ENCODE measurements around the gene GALNT14. TPM values are rescaled to one million over a fixed set of nuclear protein-coding genes. Genes with fewer than 3 reads are reported as not detected.

Gene GALNT14
- total and polyA plus RNA-seq, 2 of the 13 experiments (the other 11 are each of a cell fraction or from before 2014, with no cell fraction given), result not detected

DNA sequence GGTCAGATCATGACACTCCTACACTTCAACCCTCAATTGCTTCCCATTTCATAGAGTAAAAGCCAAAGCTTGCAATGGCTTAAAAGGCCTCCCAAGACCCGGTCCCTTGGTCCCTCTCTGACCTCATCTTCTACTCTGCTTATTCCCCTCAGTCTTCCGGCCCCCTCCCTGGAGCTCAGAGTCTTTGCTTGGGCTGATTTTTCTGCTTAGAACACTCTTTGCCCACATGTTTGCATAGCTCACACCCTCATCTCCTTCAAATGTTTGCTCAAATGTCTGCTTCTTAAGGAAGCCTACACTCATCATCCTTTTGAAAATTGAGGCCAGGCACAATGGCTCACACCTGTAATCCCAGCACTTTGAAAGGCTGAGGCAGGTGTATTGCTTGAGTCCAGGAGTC lies 265.4 kb downstream of the GALNT14 start:
- DNase-seq (ENCODE audit: low spot score) (no peak), FAIRE-seq (no peak)
- WGBS (ENCODE audit: low lambda C conversion rate), result 16% methylated on average over 2 of the region's 2 CpGs

More for the DNA sequence above, 265.4 kb downstream of the GALNT14 start:
- no peak overlapping the region for H3K4me3 ChIP-seq (replicated peaks in 1 of 3; ENCODE audit: insufficient read depth in 1 of 3, low read depth in 2 of 3, low read length in 3 of 3)
- no TSS peak for BruUV-seq (replicated peaks)
- no peak for ATAC-seq
- H2AFZ ChIP-seq (ENCODE audit: low read length), result no peak overlapping the region
- intact Hi-C loops (cut with micrococcal nuclease; ENCODE audit: unreplicated experiment), result loop anchor here (5.0 kb wide), 1 partner anchor 955 kb away; no protein-coding TSS in a partner anchor
- no peak overlapping the region for H3K27ac ChIP-seq (ENCODE audit: extremely low read length, insufficient read depth, low read length)
- H3K27me3 ChIP-seq (ENCODE audit: control insufficient read depth in 1 of 2, insufficient read depth in 2 of 2, low read length in 2 of 2), result peaks cover 0 to 7% of the 10 kb centered on the region in 2 experiments; a peak in 2 of 5 replicates
- no peak overlapping the region for H3K9ac ChIP-seq (ENCODE audit: insufficient read depth, low read depth, low read length)
- ChIA-PET CTCF (ENCODE audit: low intra/inter-chr PET ratio, low total read pairs) (no interaction called here), POLR2A (no interaction called here)
- H3K9me3 ChIP-seq (ENCODE audit: low read length), result no peaks in the 10 kb centered on the region
- in situ Hi-C loops (cut with HindIII; ENCODE audit: extremely low pct_ligation_motif_present, low pct_unique_long_range_greater_than_20kb), result no loop called here
- no peaks in the 10 kb centered on the region for H3K79me2 ChIP-seq (ENCODE audit: insufficient read depth, low read length)
- TF ChIP-seq, protein P1, sequence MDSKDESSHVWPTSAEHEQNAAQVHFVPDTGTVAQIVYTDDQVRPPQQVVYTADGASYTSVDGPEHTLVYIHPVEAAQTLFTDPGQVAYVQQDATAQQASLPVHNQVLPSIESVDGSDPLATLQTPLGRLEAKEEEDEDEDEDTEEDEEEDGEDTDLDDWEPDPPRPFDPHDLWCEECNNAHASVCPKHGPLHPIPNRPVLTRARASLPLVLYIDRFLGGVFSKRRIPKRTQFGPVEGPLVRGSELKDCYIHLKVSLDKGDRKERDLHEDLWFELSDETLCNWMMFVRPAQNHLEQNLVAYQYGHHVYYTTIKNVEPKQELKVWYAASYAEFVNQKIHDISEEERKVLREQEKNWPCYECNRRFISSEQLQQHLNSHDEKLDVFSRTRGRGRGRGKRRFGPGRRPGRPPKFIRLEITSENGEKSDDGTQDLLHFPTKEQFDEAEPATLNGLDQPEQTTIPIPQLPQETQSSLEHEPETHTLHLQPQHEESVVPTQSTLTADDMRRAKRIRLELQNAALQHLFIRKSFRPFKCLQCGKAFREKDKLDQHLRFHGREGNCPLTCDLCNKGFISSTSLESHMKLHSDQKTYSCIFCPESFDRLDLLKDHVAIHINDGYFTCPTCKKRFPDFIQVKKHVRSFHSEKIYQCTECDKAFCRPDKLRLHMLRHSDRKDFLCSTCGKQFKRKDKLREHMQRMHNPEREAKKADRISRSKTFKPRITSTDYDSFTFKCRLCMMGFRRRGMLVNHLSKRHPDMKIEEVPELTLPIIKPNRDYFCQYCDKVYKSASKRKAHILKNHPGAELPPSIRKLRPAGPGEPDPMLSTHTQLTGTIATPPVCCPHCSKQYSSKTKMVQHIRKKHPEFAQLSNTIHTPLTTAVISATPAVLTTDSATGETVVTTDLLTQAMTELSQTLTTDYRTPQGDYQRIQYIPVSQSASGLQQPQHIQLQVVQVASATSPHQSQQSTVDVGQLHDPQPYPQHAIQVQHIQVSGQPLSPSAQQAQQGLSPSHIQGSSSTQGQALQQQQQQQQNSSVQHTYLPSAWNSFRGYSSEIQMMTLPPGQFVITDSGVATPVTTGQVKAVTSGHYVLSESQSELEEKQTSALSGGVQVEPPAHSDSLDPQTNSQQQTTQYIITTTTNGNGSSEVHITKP (CRISPR knock-in tag; IDR thresholded peaks at IDR 0.05; ENCODE audit: low read depth), result no peak
- no peak for TF ChIP-seq TBL1XR1 (IDR thresholded peaks at IDR 0.05; ENCODE audit: borderline replicate concordance, low read length, partially characterized antibody)
- no peak for TF ChIP-seq NFE2 (CRISPR knock-in tag; IDR thresholded peaks at IDR 0.05)
- TF ChIP-seq RCOR2 (CRISPR knock-in tag; IDR thresholded peaks at IDR 0.05), result no peak
- TF ChIP-seq ZNF780A (CRISPR knock-in tag; IDR thresholded peaks at IDR 0.05), result no peak
- TF ChIP-seq ZBTB8A (CRISPR knock-in tag; IDR thresholded peaks at IDR 0.05; ENCODE audit: borderline replicate concordance, low read depth), result no peak
- TF ChIP-seq MIER2 (CRISPR knock-in tag; IDR thresholded peaks at IDR 0.05), result no peak
- no peak for TF ChIP-seq NR2C2 (CRISPR knock-in tag; IDR thresholded peaks at IDR 0.05; ENCODE audit: borderline replicate concordance)
- TF ChIP-seq ZNF549 (CRISPR knock-in tag; IDR thresholded peaks at IDR 0.05), result no peak
- no peak for TF ChIP-seq ZNF343 (CRISPR knock-in tag; IDR thresholded peaks at IDR 0.05)
- H3K4me2 ChIP-seq (ENCODE audit: low read depth, low read length), result no peak overlapping the region
- no peaks in the 10 kb centered on the region for H3K36me3 ChIP-seq (replicated peaks in 1 of 2; ENCODE audit: control insufficient read depth in 1 of 2, insufficient read depth in 2 of 2, low read length in 2 of 2)
- no peaks in the 10 kb centered on the region for H4K20me1 ChIP-seq (ENCODE audit: insufficient read depth, low read length)
- H3K4me1 ChIP-seq (ENCODE audit: insufficient read depth, low read length), result no peaks in the 10 kb centered on the region
